HUES64 (cell line): ENCODE results near the gene MAN1B1.
A peak's percentile ranks its signal among the peaks of the same experiment; 100 is the strongest.

ENCODE experiments used
- H3K27ac ChIP-seq: 2 replicates; pipeline ENCODE4 v1.7.0; 2013; ENCODE audit warnings: low read depth, low read length, inconsistent platforms
- H3K27me3 ChIP-seq: 2 replicates; pipeline ENCODE4 v1.6.1; 2013; ENCODE audit warnings: mild to moderate bottlenecking, low read length; ENCODE audit not compliant: insufficient read depth
- H3K36me3 ChIP-seq: 2 replicates; pipeline ENCODE4 v1.6.1; 2013; ENCODE audit warnings: mild to moderate bottlenecking, low read length; ENCODE audit not compliant: insufficient read depth
- H3K4me1 ChIP-seq: 2 replicates; pipeline ENCODE4 v1.6.1; 2013; ENCODE audit warnings: mild to moderate bottlenecking, low read length, moderate library complexity; ENCODE audit not compliant: insufficient read depth
- H3K4me3 ChIP-seq: 2 replicates; pipeline ENCODE4 v1.5.1; 2013; ENCODE audit warnings: mild to moderate bottlenecking, low read length, moderate library complexity
- H3K9ac ChIP-seq: 2 replicates; pipeline ENCODE4 v1.6.1; 2013; ENCODE audit warnings: mild to moderate bottlenecking, low read depth, low read length
- H3K9me3 ChIP-seq: 2 replicates; pipeline ENCODE4 v1.6.1; 2013; ENCODE audit warnings: low read depth, low read length; ENCODE audit not compliant: insufficient read depth
- WGBS: fragments of 150-250, 120-280 bp; methylation state at CpG from one replicate; pipeline ENCODE4 v1.1.7; 2013; ENCODE audit warnings: missing lambda C conversion rate; 5-methylcytosine and 5-hydroxymethylcytosine counted together

Gene MAN1B1

DNA sequence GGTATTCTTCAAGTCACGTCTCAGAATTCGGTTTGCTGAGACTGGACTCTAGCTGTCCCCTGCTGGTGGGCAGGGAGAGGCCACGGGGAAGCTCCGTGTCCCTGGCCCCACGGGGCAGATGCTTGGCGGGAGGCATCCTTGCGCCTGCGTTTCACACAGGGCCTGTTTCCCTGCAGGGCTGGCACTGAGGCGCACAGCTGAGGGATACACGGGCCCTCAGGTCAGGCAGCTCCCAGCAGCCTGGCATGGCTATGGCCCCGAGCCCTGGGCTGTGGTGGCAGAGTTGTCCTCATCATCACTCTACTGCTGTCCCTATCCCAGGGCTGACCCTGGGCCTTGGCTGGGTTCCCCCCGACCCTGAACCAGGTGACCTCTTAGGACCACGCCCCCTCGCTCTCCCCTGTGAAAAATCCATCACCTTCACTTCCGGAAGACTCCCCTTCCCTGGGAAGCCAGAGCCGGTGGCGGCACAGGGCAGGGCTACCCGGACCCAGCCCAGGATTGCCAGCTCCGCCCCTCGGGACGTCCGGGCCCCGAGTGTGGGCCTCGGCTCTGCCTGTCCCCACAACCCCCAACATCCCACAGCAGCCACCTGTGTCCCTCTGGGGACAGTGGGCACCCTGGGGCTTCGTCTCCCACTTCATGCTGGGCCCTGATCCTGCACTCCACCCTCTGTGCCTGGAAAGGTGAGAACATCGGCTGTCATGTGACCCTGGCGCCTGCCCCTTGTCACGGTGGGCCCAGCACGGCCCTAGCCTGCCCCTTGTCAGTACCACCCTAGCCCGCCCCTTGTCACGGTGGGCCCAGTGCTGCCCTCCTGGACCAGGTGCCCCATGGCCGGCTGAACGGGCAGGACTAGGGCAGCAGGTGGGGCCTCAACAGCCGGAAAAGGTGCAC lies 22.7 kb downstream of the MAN1B1 start:
- Histone ChIP-seq H3K9me3 (no peaks in the 10 kb centered on the region), H3K36me3 (peaks cover 38% of the 10 kb centered on the region), H3K27me3 (peaks cover 14% of the 10 kb centered on the region), H3K4me1 (no peaks in the 10 kb centered on the region), H3K4me3 (no peak overlapping the region), H3K9ac (no peak overlapping the region), H3K27ac (no peak overlapping the region)
- whole genome bisulfite sequencing: 90% methylated on average over 34 of the region's 34 CpGs

DNA sequence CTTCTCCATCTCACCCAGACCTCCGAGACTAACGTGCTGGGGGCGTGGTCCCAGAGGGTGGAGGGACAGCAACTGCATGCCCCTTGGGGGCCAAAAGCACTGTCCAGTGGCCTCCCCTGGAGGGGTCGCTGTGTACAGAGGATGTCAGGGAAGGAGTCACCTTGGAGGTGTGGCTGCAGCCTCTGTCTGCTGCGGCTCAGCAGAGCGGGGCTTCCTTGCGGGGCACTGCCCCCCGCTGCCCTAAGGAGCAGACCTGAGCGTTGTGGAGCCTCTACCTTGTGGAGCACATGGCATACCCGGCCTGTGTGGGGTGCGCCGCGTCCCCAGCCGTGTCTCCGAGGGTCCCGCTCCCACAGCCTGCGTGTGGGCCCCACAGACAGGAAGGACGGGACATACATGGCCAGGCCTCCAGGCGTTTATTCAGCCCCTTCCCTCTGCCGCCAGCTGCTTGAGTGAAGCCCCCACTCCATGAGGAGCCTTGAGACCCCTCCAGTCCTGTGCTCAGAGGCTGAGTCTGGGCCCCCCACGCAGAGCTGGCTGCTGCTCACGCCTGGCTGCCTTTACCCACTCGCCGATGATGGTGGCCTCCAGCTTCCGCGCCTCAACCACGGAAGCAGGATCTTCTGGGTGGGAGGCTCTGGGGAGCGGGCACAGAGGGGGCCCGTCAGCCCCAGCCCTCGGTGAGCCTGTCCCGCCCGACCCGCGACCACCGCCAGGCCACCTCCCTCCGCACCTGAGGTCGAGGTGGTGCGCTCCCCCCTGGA lies 23.5 kb downstream of the MAN1B1 start:
- Histone ChIP-seq H3K36me3 (peaks cover 32% of the 10 kb centered on the region), H3K4me1 (no peaks in the 10 kb centered on the region), H3K27me3 (peaks cover 23% of the 10 kb centered on the region), H3K9me3 (no peaks in the 10 kb centered on the region), H3K9ac (no peak overlapping the region), H3K4me3 (no peak overlapping the region), H3K27ac (no peak overlapping the region)
- 93% methylated on average over 38 of the region's 38 CpGs for WGBS

DNA sequence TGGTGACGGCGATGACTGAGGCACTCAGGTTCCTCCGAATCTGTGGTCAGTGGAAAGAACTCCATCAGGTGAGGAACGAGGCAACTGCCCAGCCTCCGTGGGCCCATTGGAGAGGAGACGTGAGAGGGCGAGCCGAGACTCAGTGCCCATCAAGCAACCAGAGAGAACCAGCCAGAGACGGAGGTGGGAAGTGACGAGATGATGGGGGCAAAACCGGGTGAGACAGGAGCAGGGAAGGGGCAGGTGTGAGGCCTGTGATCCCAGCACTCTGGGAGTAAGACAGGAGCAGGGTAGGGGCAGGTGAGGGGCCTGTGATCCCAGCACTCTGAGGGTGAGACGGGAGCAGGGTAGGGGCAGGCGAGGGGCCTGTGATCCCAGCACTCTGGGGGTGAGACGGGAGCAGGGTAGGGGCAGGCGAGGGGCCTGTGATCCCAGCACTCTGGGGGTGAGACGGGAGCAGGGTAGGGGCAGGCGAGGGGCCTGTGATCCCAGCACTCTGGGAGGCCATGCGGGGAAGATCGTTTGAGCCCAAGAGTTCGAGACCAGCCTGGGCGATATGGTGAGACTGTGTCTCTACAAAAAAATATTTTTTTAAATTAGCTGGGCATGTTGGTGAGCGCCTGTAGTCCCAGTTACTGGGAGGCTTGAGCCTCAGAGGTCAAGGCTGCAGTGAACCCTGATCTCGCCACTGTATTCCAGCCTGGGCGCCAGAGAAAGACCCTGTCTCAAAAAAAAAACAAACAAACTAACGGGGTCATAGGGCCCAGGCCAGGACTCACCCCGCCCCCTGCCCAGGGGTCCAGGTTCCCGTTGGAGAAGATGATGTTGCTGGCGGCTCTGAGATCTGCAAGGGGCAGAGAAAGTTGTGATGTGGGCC lies 24.4 kb downstream of the MAN1B1 start:
- Histone ChIP-seq H3K27ac (no peak overlapping the region), H3K4me3 (no peak overlapping the region), H3K4me1 (no peaks in the 10 kb centered on the region), H3K9me3 (no peaks in the 10 kb centered on the region), H3K36me3 (peaks cover 24% of the 10 kb centered on the region; the same call in 1 of the 2 replicates), H3K9ac (no peak overlapping the region), H3K27me3 (peaks cover 31% of the 10 kb centered on the region)
- WGBS: 87% methylated on average over 28 of the region's 28 CpGs

DNA sequence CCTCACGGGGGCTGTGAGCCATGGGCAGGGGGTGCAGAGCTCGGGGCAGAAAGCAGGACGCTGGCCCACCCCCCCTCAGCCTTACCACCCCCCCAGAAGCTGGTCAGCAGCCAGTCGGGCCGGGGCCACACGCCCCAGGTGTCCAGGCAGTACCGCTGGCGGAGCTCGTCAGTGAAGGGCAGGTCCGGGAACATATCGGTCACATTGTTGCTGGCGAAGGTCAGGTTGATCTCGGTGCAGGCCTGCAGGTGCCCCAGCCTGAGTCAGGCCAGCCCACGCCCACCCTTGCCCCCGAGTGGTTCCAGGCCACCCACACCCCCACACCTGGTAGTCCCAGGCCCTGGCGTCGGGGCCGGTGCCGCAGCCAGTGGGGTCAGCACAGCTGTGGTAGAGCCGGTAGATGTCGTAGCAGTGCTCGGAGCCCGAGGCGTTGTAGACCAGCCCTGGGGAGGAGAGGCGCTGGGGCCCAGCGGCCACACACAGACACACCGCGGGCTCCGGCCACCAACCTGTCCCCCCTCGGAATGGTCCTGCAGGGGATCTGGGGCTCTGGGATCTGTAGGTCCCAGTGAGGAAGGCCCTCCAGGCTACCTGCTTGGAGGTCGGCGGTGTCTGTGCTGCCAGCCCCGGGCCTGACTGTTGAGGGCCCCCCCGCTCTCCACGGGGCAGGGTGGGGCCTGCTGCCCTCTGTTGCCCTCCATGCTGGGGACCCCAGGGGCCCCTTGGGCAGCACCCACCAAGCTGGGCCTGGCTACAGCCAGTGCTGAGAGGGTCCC lies 25.2 kb downstream of the MAN1B1 start:
- Histone ChIP-seq H3K27ac (no peak overlapping the region), H3K4me1 (no peaks in the 10 kb centered on the region), H3K9me3 (no peaks in the 10 kb centered on the region), H3K27me3 (peaks cover 36% of the 10 kb centered on the region), H3K9ac (no peak overlapping the region), H3K4me3 (no peak overlapping the region), H3K36me3 (peaks cover 18% of the 10 kb centered on the region; the same call in 1 of the 2 replicates)
- WGBS: 85% methylated on average over 35 of the region's 35 CpGs

DNA sequence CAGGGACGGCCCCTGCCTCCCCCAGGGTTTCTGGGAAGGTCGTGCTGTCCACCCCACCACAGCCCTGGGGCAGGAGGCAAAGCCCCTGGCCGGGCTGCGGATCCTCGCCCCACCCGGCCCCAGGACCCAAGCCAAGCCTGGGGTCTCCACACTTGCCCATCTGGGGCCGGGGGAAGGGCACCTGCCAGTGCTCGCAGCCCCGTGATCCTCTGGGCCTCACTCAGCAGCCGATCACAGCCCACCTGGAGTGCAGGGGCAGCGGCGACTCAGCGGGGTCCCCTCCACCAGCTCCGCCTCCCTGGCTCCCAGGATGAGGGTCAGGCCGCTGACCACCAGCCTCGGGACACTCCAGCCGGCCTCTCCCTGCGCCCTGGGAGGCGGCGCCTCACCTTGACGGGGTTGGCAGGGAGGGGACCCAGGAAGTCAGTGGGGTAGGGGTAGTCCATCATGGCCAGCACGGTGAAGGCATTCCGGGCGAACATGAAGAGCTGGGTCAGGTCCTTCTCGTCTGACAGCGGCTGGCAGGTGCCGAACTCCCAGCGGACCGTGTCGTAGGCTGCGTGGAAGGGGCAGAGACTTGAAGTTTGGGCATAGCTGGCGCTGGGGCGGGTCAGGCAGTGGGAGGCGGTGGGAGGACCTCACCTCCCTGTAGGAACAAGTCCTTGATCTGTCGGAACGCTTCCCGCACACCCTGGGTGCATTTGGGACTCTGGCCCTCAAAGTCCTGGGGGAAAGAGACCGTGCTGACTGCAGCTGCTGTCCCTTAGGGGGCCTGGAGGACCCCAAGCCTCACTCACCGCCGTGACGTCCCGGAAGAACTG lies 26.0 kb downstream of the MAN1B1 start:
- Histone ChIP-seq H3K9me3 (no peaks in the 10 kb centered on the region), H3K27ac (no peak overlapping the region), H3K36me3 (peaks cover 11% of the 10 kb centered on the region; the same call in 1 of the 2 replicates), H3K4me3 (no peak overlapping the region), H3K9ac (no peak overlapping the region), H3K27me3 (peaks cover 38% of the 10 kb centered on the region), H3K4me1 (no peaks in the 10 kb centered on the region)
- WGBS: 88% methylated on average over 42 of the region's 42 CpGs

DNA sequence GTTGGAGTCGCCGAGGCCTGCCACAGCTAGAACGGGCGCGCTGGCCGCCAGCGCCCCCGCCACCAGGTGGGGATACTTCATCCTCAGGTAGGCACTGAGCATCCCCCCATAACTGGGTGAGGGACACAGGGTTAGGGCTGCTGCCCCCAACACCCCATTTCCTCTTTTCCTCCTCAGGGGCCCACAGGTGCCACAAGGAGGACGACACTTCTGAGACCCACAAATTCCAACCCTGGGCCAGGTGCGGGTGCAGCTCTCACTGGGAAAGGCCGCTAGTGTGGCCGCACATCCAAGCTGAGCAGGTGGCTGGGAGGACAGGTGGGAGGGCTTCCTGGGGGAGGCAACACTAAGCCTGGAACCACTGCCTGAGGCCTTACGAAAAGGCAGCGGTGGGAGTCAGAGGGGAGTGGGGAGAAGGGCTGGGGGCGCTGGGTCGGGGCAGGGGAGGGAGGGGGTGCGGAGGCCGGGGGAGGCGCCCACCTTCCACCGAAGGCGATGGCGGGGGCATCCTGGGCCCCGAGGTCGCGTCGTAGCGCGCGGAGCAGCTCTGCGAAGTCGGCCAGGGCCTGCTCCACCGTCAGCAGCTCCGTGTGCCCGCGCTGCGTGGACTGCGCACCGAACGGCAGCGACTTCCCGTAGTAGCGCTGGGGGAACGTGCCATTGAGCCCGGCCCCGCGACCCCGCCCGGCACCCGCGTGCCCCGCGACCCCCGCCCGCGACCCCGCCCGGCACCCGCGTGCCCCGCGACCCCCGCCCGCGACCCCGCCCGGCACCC lies 26.8 kb downstream of the MAN1B1 start:
- no peak overlapping the region for H3K27ac ChIP-seq
- H3K9me3 ChIP-seq: no peaks in the 10 kb centered on the region
- H3K27me3 ChIP-seq: peaks cover 38% of the 10 kb centered on the region
- H3K9ac ChIP-seq: no peak overlapping the region
- no peak overlapping the region for H3K4me3 ChIP-seq
- H3K36me3 ChIP-seq: peaks cover 4% of the 10 kb centered on the region; the same call in 1 of the 2 replicates
- 38% methylated on average over 66 of the region's 66 CpGs for WGBS
- H3K4me1 ChIP-seq: no peaks in the 10 kb centered on the region

DNA sequence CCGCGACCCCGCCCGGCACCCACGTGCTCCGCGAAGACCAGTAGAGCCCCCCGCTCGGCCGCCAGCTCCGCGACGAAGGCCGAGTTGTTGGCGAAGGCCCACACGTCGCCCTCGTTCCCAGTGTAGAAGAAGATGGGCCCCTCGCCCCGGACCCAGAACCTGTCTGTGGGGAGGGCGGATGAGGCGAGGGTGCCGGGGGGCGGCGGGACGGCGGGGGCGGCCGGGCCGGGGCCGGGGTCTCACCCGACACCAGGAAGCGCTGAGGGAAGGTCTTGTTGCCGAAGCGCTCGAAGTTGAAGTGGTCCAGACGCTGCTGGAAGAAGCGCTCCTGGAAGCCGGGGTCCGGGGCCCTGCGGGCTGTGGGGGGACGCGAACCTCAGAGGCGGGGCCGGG lies 27.4 kb downstream of the MAN1B1 start:
- H3K9me3 ChIP-seq: no peaks in the 10 kb centered on the region
- peak overlapping the region; percentile 39 for H3K4me3 ChIP-seq
- H3K36me3 ChIP-seq: no peaks in the 10 kb centered on the region
- WGBS: 7% methylated on average over 45 of the region's 45 CpGs
- H3K9ac ChIP-seq: no peak overlapping the region
- no peaks in the 10 kb centered on the region for H3K4me1 ChIP-seq
- H3K27me3 ChIP-seq: peaks cover 38% of the 10 kb centered on the region
- H3K27ac ChIP-seq: no peak overlapping the region

DNA sequence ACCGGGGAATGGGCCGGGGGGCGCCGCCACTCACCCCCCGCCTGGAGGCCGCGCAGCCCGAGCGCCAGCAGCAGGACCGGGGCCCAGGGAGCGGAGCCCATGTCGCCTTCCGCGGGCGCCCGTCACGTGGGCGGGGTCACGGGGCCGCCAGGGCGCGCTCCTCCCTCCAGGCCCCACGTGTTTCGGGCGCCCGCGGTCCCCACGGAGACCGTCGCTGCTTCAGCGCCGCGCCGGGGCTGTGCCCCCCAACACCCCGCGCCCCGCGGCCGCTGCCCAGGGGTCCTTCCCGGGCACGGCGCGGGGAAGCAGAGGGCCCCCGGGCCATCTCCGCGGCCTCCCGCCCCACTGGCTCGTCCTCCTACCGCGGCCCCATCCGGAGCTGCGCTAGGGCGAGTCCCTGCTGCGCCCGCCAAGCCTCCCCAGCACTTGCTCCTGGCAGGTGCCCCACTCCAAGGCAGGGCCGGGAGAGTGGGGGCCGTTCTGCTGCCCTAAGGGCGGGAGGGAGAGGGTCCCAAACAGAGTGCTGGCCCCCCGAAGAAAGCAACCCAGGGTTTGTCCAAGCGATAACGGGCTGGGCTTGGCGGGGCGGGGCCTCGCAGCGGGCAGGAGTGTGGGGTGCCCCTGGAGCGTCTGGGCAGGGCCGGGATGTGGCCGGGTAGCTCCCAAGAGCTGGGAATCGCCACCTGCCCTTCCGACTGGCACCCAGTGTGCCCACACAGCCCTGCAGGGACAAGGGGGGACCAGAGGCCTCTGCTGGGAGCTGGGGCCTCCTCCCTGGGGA lies 28.0 kb downstream of the MAN1B1 start, which contains the start of gene DPP7:
TSS of gene DPP7 (minus strand) at position 121 of the 781 bp plus-strand sequence. CDS start at position 101, 20 bp downstream.
- Histone ChIP-seq H3K27ac (no peak within 1 kb of the TSS), H3K27me3 (peaks cover 38% of the 10 kb centered on the region), H3K36me3 (no peaks in the 10 kb centered on the region), H3K4me3 (peak within 1 kb of the TSS; percentile 39), H3K9ac (no peak within 1 kb of the TSS; the same call in 1 of the 2 replicates), H3K9me3 (no peaks in the 10 kb centered on the region), H3K4me1 (no peaks in the 10 kb centered on the region)
- 11% methylated on average over 70 of the region's 70 CpGs for WGBS
